Heart right ventricle (tissue), 16 donors: ENCODE measurements around the gene CNOT3. TPM values are rescaled to one million over a fixed set of nuclear protein-coding genes. Genes with fewer than 3 reads are reported as not detected.
A peak's percentile ranks its signal among the peaks of the same experiment; 100 is the strongest.

ENCODE experiments used
- ATAC-seq, 8 donors: fragments of 200-7000 bp; cut with Tn5 transposase; one replicate each; pipeline ENCODE4 v1.9.1; 2020; ENCODE audit warnings: mild to moderate bottlenecking in 8 of 8, moderate library complexity in 8 of 8, moderate number of reproducible peaks in 1 of 8
- DNase-seq, 2 donors: peaks; one replicate each; pipeline ENCODE4 v3.0.0-alpha.2; 2020
- H3K27ac ChIP-seq, 10 donors: fragments of 200-600 bp; sonication (generic) in 2 of 10; one replicate each; pipeline versions ENCODE4 v1.5.0 to v1.8.0; 2020 to 2022; ENCODE audit warnings: mild to moderate bottlenecking in 3 of 10
- H3K27me3 ChIP-seq, 7 donors: fragments of 200-600 bp; one replicate each; pipeline ENCODE4 v1.8.0; 2021 to 2022; ENCODE audit warnings: mild to moderate bottlenecking in 2 of 7
- H3K36me3 ChIP-seq, 9 donors: fragments of 200-600 bp; sonication (generic) in 1 of 9; one replicate each; pipeline versions ENCODE4 v1.5.0 to v1.8.0; 2020 to 2022; ENCODE audit warnings: mild to moderate bottlenecking in 2 of 9
- H3K4me1 ChIP-seq, 9 donors: fragments of 200-600 bp; sonication (generic) in 1 of 9; one replicate each; pipeline versions ENCODE4 v1.5.0 to v1.8.0; 2020 to 2022; ENCODE audit warnings: mild to moderate bottlenecking in 4 of 9
- H3K4me3 ChIP-seq, 10 donors: fragments of 200-600 bp; sonication (generic) in 2 of 10; one replicate each; pipeline versions ENCODE4 v1.5.0 to v1.8.0; 2020 to 2022; ENCODE audit warnings: mild to moderate bottlenecking in 7 of 10, moderate library complexity in 2 of 10
- H3K9me3 ChIP-seq, 11 donors: fragments of 200-600 bp in 10 of 11; sonication (generic) in 2 of 11; one replicate each; pipeline versions ENCODE4 v1.5.0 to v1.8.0; 2013 to 2022; ENCODE audit warnings: mild to moderate bottlenecking in 2 of 11, control low read depth in 1 of 11, moderate library complexity in 1 of 11
- WGBS, 2 donors: extraction: QIAGEN DNeasy Blood & Tissue Kit; methylation state at CpG; one replicate each; pipeline ENCODE4 v1.1.7; 2013; ENCODE audit warnings: inconsistent platforms in 1 of 2; 5-methylcytosine and 5-hydroxymethylcytosine counted together
- intact Hi-C, 10 donors: fragments of 100-400 bp; cut with DNase I; formaldehyde crosslinking; loops; one replicate each; pipeline versions ENCODE4 v1.11.1 to v1.14.2; 2022
- polyA plus RNA-seq, 2 donors: library from polyadenylated mRNA; stranded (reverse); fragments of 200-250 nt; gene quantifications; one replicate each; pipeline ENCODE4 v1.2.3, GENCODE V29; 2013
- total RNA-seq, 10 donors: library from RNA; stranded (reverse); fragmentation: NEBNext Ultra II Directional in 3 of 10; extraction: Animal tissue kit (Norgen Biotek cat#: 25700) in 3 of 10; gene quantifications; one replicate each; pipeline versions ENCODE4 v1.2.1 to v1.2.4, GENCODE V29; 2021 to 2023
- TF ChIP-seq, protein P1 (sequence below), 9 donors: fragments of 200-600 bp; sonication (generic) in 2 of 9; IDR thresholded peaks; one replicate each; pipeline versions ENCODE4 v1.5.0 to v1.8.0; 2021 to 2022; ENCODE audit warnings: antibody characterized with exemption in 9 of 9, mild to moderate bottlenecking in 5 of 9, moderate library complexity in 1 of 9
- donor health status: Arrhythmogenic right ventricular cardiomyopathy.
- donor health status: ischemic (EF 13 %, LVEDD 7.1; RV severe dilation, severe dysfunction).
- donor health status: healthy with polysubstance abuse.
- donor health status: DM: no; HTN: yes; CAD: no.
- donor health status: DM: no; HTN: no; CAD: no.
- donor health status: ischemic (EF 25% LVEDD 6.9; RV normal size, moderate dysfunction).
- donor health status: ischemic (EF 25% LVEDD 5.7; RV mildly dilated, moderate dysfunction).
- donor health status: healthy.
- donor health status: DM: yes; HTN: yes; CAD: no.
- donor health status: Ischemic cardiomyopathy.
- donor health status: ischemic (EF 35%, LVEDD 5.7; RV mildly dilated, moderate dysfunction).
- donor health status: nonischemic (EF 11% LVEDD 7.7; RV severe dilation, severe dysfunction).
- donor health status: DM: yes; HTN: yes; CAD: no.
- donor health status: PGD.
- donor health status: ischemic (EF 29% LVEDD 5.4; RV normal size, mild dysfunction).
- donor health status: nonischemic (EF 23%, LVEDD 6.1; RV moderate dilation, normal function).

CNOT3 gene
- total and polyA plus RNA-seq, 12 donors: 14.5 to 27.8 (median 20.9) TPM

DNA sequence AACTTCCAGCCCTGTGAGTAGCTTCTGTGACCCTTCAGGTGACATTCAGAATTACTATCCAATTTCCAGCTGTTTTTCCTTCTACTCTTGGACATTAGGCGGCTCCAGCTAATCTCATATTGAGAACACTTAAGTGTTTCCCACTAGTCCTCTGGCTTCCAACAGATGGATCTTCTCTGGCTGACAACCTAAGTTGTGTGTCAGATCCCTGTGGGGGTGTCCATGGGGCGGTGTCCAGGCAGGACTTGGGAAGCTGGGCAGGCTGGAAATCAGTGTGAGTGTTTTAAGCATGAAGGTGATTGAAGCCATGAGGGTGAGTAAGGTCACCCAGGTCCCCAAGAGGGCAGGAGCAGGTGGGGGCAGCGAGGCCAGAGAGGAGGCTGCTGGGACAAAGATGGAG, 10.1 kb downstream of the CNOT3 start:
- Histone ChIP-seq H3K27ac (peak overlapping the region in 7 of 10 donors; percentile 5 to 63 (median 40)), H3K4me3 (no peak overlapping the region), H3K36me3 (peaks cover 9 to 100% (median 93%) of the 10 kb centered on the region in 9 donors), H3K27me3 (no peaks in the 10 kb centered on the region), H3K4me1 (peaks cover 0 to 23% (median 7%) of the 10 kb centered on the region in 9 donors), H3K9me3 (no peaks in the 10 kb centered on the region)
- intact Hi-C loops: no loop called here
- ATAC-seq (peak; percentile 10 to 82 (median 67)), DNase-seq (peak; percentile 47 to 80)
- WGBS, 2 donors: 70 to 73% methylated on average over 3 of the region's 3 CpGs
- TF ChIP-seq, protein P1, sequence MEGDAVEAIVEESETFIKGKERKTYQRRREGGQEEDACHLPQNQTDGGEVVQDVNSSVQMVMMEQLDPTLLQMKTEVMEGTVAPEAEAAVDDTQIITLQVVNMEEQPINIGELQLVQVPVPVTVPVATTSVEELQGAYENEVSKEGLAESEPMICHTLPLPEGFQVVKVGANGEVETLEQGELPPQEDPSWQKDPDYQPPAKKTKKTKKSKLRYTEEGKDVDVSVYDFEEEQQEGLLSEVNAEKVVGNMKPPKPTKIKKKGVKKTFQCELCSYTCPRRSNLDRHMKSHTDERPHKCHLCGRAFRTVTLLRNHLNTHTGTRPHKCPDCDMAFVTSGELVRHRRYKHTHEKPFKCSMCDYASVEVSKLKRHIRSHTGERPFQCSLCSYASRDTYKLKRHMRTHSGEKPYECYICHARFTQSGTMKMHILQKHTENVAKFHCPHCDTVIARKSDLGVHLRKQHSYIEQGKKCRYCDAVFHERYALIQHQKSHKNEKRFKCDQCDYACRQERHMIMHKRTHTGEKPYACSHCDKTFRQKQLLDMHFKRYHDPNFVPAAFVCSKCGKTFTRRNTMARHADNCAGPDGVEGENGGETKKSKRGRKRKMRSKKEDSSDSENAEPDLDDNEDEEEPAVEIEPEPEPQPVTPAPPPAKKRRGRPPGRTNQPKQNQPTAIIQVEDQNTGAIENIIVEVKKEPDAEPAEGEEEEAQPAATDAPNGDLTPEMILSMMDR (IDR thresholded peaks at IDR 0.05): peak in 1 of 9 donors; percentile 8

DNA sequence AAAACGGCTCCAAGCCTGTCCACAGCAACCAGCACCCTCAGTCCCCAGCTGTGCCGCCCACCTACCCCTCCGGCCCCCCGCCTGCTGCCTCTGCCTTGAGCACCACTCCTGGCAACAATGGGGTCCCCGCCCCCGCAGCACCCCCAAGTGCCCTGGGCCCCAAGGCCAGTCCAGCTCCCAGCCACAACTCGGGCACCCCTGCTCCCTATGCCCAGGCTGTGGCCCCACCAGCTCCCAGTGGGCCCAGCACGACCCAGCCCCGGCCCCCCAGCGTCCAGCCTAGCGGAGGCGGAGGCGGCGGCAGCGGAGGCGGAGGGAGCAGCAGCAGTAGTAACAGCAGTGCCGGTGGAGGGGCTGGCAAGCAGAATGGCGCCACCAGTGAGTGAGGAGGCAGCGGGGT, 10.6 kb downstream of the CNOT3 start:
- ATAC-seq (peak in 4 of 8 donors; percentile 5 to 27 (median 7)), DNase-seq (no peak)
- H3K4me1 ChIP-seq: peaks cover 0 to 23% (median 11%) of the 10 kb centered on the region in 9 donors
- no peaks in the 10 kb centered on the region for H3K27me3 ChIP-seq
- WGBS, 2 donors: 67 to 73% methylated on average over 19 of the region's 19 CpGs
- TF ChIP-seq, protein P1 (IDR thresholded peaks at IDR 0.05): no peak
- no peaks in the 10 kb centered on the region for H3K9me3 ChIP-seq
- peak overlapping the region in 7 of 10 donors; percentile 5 to 63 (median 40) for H3K27ac ChIP-seq
- H3K36me3 ChIP-seq: peaks cover 9 to 100% (median 93%) of the 10 kb centered on the region in 9 donors
- no peak overlapping the region for H3K4me3 ChIP-seq
- intact Hi-C loops: no loop called here

DNA sequence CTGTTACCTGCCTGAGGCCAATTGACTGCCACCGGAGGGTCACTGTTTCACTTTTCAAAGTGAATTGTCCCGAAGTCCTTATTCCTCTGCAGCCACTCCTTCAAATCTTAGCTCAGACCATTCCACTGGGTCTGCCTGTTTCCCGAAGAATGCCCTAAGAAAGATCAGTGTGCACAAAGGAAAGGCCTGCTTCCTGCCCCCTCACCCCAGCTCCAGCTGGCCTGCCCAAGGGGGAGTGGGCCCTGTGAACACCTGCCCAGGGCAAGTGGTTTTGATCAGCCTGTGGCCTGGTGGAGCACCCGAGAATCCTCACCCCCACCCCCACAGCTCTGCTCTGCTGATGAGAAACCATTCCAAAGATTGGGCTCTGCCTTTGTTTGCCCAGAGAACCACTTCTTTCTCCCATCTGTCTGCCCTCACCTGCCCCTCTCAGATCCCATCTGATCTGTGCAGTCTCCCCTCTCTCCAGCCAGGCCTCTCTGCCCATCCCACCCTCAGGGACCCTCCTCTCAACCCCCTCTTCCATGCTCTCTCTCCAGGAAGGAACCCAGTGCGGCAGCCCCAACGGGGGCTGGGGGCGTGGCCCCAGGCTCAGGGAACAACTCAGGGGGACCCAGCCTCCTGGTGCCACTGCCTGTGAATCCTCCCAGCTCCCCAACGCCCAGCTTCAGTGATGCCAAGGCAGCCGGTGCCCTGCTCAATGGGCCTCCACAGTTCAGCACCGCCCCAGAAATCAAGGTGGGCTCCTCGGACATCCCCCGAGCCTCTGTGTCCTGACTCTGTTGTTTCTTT, 11.7 kb downstream of the CNOT3 start:
- DNase-seq (no peak), ATAC-seq (no peak)
- no peaks in the 10 kb centered on the region for H3K27me3 ChIP-seq
- no peaks in the 10 kb centered on the region for H3K9me3 ChIP-seq
- intact Hi-C loops: no loop called here
- 81 to 83% methylated on average over 12 of the region's 12 CpGs for WGBS, 2 donors
- peaks cover 4 to 100% (median 93%) of the 10 kb centered on the region in 9 donors for H3K36me3 ChIP-seq
- H3K4me3 ChIP-seq: no peak overlapping the region
- H3K4me1 ChIP-seq: peaks cover 0 to 25% (median 16%) of the 10 kb centered on the region in 9 donors
- no peak overlapping the region for H3K27ac ChIP-seq
- TF ChIP-seq, protein P1 (IDR thresholded peaks at IDR 0.05): no peak

DNA sequence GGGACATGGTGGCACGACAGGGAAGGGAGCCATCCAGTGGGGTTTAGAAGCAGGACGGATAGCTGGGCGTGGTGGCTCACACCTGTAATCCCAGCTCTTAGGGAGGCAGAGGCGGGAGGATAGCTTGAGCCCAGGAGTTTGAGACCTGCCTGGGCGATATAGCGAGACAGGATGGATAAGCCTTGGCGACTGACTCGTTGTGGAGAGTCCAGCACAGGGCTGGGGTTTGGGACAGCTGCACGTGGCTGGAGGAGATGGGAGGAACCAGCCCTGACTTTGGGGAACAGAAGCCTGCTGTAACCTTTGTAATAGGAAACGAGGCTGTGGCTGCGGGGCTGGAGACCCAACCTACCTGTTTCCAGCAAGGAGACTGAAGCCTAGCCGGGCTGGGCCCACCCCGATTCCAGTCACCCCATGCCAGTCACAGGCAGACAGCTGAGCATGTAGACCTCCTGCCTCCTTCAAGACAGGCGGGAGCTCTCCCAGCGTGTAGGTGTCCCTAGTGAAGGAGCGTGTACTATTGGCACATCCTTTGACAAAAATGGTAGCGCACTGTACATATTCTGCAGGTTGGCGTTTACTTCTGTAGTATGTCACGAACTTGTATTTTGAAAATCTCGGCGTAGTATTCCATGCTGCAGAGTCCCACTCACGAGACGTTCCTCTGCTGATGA, 13.9 kb downstream of the CNOT3 start:
- no peak for ATAC-seq
- no peak for DNase-seq
- no peaks in the 10 kb centered on the region for H3K27me3 ChIP-seq
- peaks cover 0 to 100% (median 93%) of the 10 kb centered on the region in 9 donors for H3K36me3 ChIP-seq
- TF ChIP-seq, protein P1 (IDR thresholded peaks at IDR 0.05): no peak
- WGBS, 2 donors: 87 to 88% methylated on average over 23 of the region's 23 CpGs
- no peaks in the 10 kb centered on the region for H3K9me3 ChIP-seq
- no peak overlapping the region for H3K27ac ChIP-seq
- H3K4me1 ChIP-seq: peaks cover 0 to 28% (median 15%) of the 10 kb centered on the region in 9 donors
- intact Hi-C loops: no loop called here
- H3K4me3 ChIP-seq: no peak overlapping the region
